C4-2B (cell line): ENCODE results near the gene AP2S1.
"Not testable (repeated sequence)": the region's sequence is repeated elsewhere in the genome, so short reads cannot be mapped to it uniquely, and the experiment has no call there.

Experiments used
- H3K27ac ChIP-seq: fragments of 450-650 bp; 2 replicates; pipeline ENCODE4 v1.5.1; 2017
- ZFX ChIP-seq: fragments of 450-650 bp; IDR thresholded peaks from 2 replicates; pipeline ENCODE4 v1.6.1; 2017
- TF ChIP-seq, protein P1 (sequence below): fragments of 450-650 bp; conservative IDR thresholded peaks from 2 replicates; pipeline ENCODE4 v1.5.1; 2017; ENCODE audit warnings: mild to moderate bottlenecking

AP2S1 gene

DNA sequence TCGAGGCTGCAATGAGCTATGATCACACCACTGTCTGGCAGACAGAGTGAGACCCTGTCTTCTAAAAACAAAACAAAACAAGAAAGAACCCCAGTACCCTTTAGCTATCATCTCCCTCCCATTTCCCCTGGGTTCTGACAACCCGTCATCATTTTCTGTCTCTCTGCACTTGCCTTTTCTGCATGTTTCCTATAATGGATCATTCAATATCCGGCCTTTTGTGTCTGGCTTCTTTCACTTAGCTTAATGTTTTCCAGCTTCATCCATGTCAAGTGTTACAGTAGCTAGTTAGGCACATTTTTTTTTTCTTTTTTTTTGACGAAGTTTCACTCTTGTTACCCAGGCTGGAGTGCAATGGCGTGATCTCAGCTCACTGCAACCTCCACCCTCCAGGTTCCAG, 16.5 kb downstream of the AP2S1 start:
- H3K27ac ChIP-seq = no peak overlapping the region
- TF ChIP-seq ZFX = no peak
- TF ChIP-seq, protein P1, sequence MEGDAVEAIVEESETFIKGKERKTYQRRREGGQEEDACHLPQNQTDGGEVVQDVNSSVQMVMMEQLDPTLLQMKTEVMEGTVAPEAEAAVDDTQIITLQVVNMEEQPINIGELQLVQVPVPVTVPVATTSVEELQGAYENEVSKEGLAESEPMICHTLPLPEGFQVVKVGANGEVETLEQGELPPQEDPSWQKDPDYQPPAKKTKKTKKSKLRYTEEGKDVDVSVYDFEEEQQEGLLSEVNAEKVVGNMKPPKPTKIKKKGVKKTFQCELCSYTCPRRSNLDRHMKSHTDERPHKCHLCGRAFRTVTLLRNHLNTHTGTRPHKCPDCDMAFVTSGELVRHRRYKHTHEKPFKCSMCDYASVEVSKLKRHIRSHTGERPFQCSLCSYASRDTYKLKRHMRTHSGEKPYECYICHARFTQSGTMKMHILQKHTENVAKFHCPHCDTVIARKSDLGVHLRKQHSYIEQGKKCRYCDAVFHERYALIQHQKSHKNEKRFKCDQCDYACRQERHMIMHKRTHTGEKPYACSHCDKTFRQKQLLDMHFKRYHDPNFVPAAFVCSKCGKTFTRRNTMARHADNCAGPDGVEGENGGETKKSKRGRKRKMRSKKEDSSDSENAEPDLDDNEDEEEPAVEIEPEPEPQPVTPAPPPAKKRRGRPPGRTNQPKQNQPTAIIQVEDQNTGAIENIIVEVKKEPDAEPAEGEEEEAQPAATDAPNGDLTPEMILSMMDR = no peak

DNA sequence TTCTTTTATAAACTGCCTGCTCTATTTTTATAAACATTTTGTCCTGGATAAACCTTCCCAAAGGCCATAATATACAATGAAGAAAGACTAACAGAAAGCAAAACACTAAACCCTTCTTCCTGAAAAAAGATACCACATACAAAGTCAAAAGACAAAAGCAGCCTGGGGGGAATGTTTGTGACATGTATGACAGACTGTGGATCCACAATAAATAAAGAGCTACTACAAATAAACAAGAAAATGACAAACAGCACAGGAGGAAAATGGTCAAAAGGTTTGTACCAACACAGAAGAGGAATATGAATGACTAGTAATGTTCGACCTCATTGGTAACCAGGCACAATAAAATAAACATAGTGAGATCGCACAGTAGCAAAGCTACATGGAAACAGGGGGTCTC, 19.8 kb downstream of the AP2S1 start:
- TF ChIP-seq, protein P1 = no peak
- no peak for TF ChIP-seq ZFX
- no peak overlapping the region for H3K27ac ChIP-seq

DNA sequence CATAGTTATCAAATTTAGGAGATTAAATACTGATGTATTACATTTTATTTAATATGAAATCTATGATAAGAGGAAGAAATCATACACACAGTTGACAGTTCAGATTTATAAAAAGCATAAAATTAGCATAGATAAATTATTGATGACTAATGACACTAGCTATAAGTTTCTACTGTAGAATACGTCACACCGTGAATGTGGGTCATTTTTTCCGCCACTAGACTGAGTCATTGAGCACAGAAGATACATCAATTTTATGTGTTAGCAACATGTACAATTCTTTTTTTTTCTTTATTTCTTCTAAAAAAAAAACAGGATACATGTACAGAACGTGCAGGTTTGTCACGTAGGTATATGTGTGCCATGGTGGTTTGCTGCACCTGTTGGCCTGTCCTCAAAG, 22.2 kb downstream of the AP2S1 start:
- TF ChIP-seq ZFX = no peak
- TF ChIP-seq, protein P1 = no peak
- H3K27ac ChIP-seq = no peak overlapping the region

DNA sequence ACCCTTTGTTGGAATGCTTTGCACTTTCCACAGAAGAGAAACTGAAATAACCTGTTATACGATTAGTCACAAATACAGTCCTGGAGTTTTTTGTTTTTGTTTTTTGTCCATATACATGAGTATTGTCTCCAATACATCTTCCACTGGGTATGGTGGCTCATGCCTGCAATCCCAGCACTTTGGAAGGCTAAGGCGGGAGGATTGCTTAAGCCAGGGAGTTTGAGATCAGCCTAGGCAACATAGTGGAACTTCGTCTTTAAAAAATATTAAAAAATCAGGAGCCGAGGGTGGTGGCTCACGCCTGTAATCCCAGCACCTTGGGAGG, 25.0 kb downstream of the AP2S1 start:
- TF ChIP-seq, protein P1 = no peak
- TF ChIP-seq ZFX = no peak
- peak overlapping the region; percentile 39; the same call in 1 of the 2 replicates for H3K27ac ChIP-seq

DNA sequence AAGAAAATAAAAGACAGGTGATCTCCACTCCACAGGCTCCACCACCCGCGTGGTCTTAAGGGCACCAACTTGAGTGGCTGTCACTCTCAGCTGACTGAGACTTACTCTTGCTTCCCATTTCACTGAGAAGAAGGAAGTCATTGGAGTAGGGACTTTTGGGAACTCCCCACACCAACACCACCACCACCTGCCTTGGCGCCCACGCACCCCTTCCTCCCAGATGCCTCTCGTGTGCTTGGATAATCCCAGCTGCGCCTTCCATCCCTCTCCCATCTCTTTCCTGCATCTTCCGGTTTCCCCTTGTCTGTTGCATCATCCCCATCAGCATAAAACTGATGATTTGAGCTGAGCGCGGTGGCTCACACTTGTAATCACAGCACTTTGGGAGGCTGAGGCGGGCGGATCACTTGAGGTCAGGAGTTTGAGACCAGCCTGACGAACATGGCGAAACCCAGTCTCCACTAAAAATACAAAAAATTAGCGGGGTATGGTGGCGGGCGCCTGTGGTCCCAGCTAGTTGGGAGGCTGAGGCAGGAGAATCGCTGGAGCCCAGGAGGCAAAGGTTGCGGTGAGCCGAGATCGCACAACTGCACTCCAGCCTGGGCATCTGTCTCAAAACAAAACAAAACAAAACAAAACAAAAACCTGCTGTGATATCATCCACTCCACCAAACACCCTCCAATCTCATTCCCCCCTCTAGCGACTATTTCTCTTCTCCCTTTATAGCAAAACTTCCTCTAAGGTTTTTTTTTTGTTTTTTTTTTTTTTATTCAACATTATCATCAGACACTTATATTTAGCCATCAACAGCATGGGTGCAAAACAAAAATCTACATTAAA, 25.5 kb downstream of the AP2S1 start:
- no peak overlapping the region for H3K27ac ChIP-seq
- TF ChIP-seq, protein P1 = no peak
- TF ChIP-seq ZFX = no peak

DNA sequence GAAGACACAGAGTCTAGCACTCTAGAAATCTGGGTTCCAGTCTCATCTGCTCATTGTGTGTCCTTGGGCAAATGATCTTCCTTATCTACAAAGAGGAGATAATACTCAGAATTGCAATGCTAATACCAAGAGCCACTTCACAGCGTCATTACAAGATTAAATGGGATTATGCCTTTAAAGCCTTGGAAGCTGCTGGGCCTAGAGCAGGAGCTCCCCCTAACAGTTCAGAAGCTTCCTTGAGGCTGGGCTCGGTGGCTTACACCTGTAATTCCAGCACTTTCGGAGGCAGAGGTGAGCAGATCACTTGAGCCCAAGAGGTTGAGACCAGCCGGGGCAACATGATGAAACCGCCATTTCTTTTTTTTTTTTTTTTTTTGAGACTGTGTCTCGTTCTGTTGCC, 27.6 kb downstream of the AP2S1 start:
- TF ChIP-seq, protein P1 = no peak
- no peak for TF ChIP-seq ZFX
- H3K27ac ChIP-seq = no peak overlapping the region

DNA sequence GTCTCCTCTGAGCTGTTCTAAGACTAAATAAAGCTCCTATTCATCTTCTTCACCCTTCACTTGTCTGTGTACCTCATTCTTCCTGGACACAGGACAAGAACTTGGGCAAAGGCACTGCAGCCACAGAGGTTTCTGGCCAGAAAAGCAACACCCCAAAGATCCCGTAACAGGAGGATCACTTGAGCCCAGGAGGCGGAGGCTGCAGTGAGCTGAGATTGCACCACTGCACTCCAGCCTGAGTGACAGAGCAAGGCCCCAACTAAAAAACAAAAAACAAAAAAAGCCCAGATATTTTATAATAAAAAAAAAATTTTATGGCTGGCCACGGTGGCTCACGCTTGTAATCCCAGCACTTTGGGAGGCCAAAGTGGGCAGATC, 28.2 kb downstream of the AP2S1 start:
- H3K27ac ChIP-seq = not testable (repeated sequence)
